ENCODE results near the gene PTH1R. TPM values are rescaled to one million over a fixed set of nuclear protein-coding genes. Genes with fewer than 3 reads are reported as not detected.
A peak's percentile ranks its signal among the peaks of the same experiment; 100 is the strongest.

PTH1R gene
- polyA plus RNA-seq, 1 donor (not counting 4 experiments of a cell fraction or from before 2014, with no cell fraction given): not detected

- no peaks in the 10 kb centered on the region for H3K9me1 ChIP-seq (ENCODE audit: control insufficient read depth, extremely low read depth, insufficient read depth, low read length)
- no peaks in the 10 kb centered on the region for H4K20me1 ChIP-seq (ENCODE audit: control insufficient read depth, extremely low read depth, insufficient read depth, low read length)
- H3K4me3 ChIP-seq (ENCODE audit: control insufficient read depth in 2 of 3, extremely low read depth in 1 of 3, insufficient read depth in 2 of 3, low read depth in 1 of 3, low read length in 3 of 3): no peak overlapping the region
- dilution Hi-C loops (cut with MboI; ENCODE audit: extremely low pct_ligation_motif_present, low sequenced_read_pairs): no loop called here
- peak overlapping the region; percentile 29 for H3K4me2 ChIP-seq (ENCODE audit: control insufficient read depth, extremely low read depth, insufficient read depth, low read depth, low read length)
- peaks cover 10% of the 10 kb centered on the region for H3K4me1 ChIP-seq (ENCODE audit: control insufficient read depth, extremely low read depth, insufficient read depth, low read length)
- H3K79me2 ChIP-seq (ENCODE audit: control insufficient read depth, insufficient read depth, low read length): no peaks in the 10 kb centered on the region
- no peaks in the 10 kb centered on the region for H3K27me3 ChIP-seq (ENCODE audit: control insufficient read depth, extremely low read depth, insufficient read depth, low read length)
- peak; percentile 88 for FAIRE-seq
- TF ChIP-seq, protein P1, sequence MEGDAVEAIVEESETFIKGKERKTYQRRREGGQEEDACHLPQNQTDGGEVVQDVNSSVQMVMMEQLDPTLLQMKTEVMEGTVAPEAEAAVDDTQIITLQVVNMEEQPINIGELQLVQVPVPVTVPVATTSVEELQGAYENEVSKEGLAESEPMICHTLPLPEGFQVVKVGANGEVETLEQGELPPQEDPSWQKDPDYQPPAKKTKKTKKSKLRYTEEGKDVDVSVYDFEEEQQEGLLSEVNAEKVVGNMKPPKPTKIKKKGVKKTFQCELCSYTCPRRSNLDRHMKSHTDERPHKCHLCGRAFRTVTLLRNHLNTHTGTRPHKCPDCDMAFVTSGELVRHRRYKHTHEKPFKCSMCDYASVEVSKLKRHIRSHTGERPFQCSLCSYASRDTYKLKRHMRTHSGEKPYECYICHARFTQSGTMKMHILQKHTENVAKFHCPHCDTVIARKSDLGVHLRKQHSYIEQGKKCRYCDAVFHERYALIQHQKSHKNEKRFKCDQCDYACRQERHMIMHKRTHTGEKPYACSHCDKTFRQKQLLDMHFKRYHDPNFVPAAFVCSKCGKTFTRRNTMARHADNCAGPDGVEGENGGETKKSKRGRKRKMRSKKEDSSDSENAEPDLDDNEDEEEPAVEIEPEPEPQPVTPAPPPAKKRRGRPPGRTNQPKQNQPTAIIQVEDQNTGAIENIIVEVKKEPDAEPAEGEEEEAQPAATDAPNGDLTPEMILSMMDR (optimal IDR thresholded peaks at IDR 0.05 in 1 of 3, IDR thresholded peaks at IDR 0.05 in 1 of 3, conservative IDR thresholded peaks at IDR 0.05 in 1 of 3; ENCODE audit: extremely low read depth in 1 of 3, insufficient read depth in 2 of 3, low read length in 3 of 3): no peak
- no peak for TF ChIP-seq EZH2 (IDR thresholded peaks at IDR 0.05; ENCODE audit: low read length)
- no peak overlapping the region for H2AFZ ChIP-seq (ENCODE audit: control insufficient read depth, low read length)
- peaks cover under 1 to 16% of the 10 kb centered on the region in 2 experiments for H3K36me3 ChIP-seq (ENCODE audit: control insufficient read depth in 2 of 2, extremely low read depth in 1 of 2, insufficient read depth in 2 of 2, low read length in 2 of 2)
- H3K9ac ChIP-seq (ENCODE audit: control insufficient read depth, extremely low read depth, insufficient read depth, low read length): no peak overlapping the region
- no peaks in the 10 kb centered on the region for H3K9me3 ChIP-seq (ENCODE audit: control insufficient read depth, low read depth, low read length)
- peak; percentile 58 for DNase-seq (ENCODE audit: low read depth, low spot score)
- no peak overlapping the region for H3K27ac ChIP-seq (ENCODE audit: control insufficient read depth, insufficient read depth, low read length)
Measured at GRCh38 chr3:46913644-46914043, 36.1 kb downstream of the PTH1R start.

GRCh38 chr3:46914849-46915248 lies 37.3 kb downstream of the PTH1R start:
- Histone ChIP-seq H3K4me1 (ENCODE audit: control insufficient read depth, extremely low read depth, insufficient read depth, low read length) (peaks cover 9% of the 10 kb centered on the region), H3K36me3 (ENCODE audit: control insufficient read depth in 2 of 2, extremely low read depth in 1 of 2, insufficient read depth in 2 of 2, low read length in 2 of 2) (peaks cover 6 to 20% of the 10 kb centered on the region in 2 experiments), H3K4me2 (ENCODE audit: control insufficient read depth, extremely low read depth, insufficient read depth, low read depth, low read length) (no peak overlapping the region), H3K9ac (ENCODE audit: control insufficient read depth, extremely low read depth, insufficient read depth, low read length) (no peak overlapping the region), H4K20me1 (ENCODE audit: control insufficient read depth, extremely low read depth, insufficient read depth, low read length) (no peaks in the 10 kb centered on the region), H3K9me1 (ENCODE audit: control insufficient read depth, extremely low read depth, insufficient read depth, low read length) (no peaks in the 10 kb centered on the region), H3K79me2 (ENCODE audit: control insufficient read depth, insufficient read depth, low read length) (no peaks in the 10 kb centered on the region), H2AFZ (ENCODE audit: control insufficient read depth, low read length) (no peak overlapping the region), H3K27me3 (ENCODE audit: control insufficient read depth, extremely low read depth, insufficient read depth, low read length) (no peaks in the 10 kb centered on the region), H3K9me3 (ENCODE audit: control insufficient read depth, low read depth, low read length) (no peaks in the 10 kb centered on the region), H3K4me3 (ENCODE audit: control insufficient read depth in 2 of 3, extremely low read depth in 1 of 3, insufficient read depth in 2 of 3, low read depth in 1 of 3, low read length in 3 of 3) (no peak overlapping the region), H3K27ac (ENCODE audit: control insufficient read depth, insufficient read depth, low read length) (no peak overlapping the region)
- dilution Hi-C loops (cut with MboI; ENCODE audit: extremely low pct_ligation_motif_present, low sequenced_read_pairs): no loop called here
- TF ChIP-seq, protein P1 (optimal IDR thresholded peaks at IDR 0.05 in 1 of 3, IDR thresholded peaks at IDR 0.05 in 1 of 3, conservative IDR thresholded peaks at IDR 0.05 in 1 of 3; ENCODE audit: extremely low read depth in 1 of 3, insufficient read depth in 2 of 3, low read length in 3 of 3): no peak
- no peak for TF ChIP-seq EZH2 (IDR thresholded peaks at IDR 0.05; ENCODE audit: low read length)
- no peak for FAIRE-seq
- no peak for DNase-seq (ENCODE audit: low read depth, low spot score)
